HG03095 (cell line): ENCODE data around the gene PTPN3.

Experiments used
- ATAC-seq: cut with Tn5 transposase; IDR thresholded peaks from one replicate; pipeline ENCODE4 v1.9.1; 2021; ENCODE audit warnings: moderate library complexity; ENCODE audit not compliant: unreplicated experiment

PTPN3 gene

GRCh38 chr9:109428854-109429253 lies 69.3 kb downstream of the PTPN3 start:
- no peak for ATAC-seq

- ATAC-seq, result no peak
Observed at GRCh38 chr9:109427886-109428285, 70.2 kb downstream of the PTPN3 start.

- no peak for ATAC-seq
Observed at GRCh38 chr9:109426626-109427402, 71.3 kb downstream of the PTPN3 start.

- no peak for ATAC-seq
Observed at GRCh38 chr9:109424618-109425017, 73.5 kb downstream of the PTPN3 start.

- ATAC-seq, result no peak
Observed at GRCh38 chr9:109423877-109424276, 74.2 kb downstream of the PTPN3 start.

- ATAC-seq, result peak; percentile 74
Observed at GRCh38 chr9:109422641-109423040, 75.5 kb downstream of the PTPN3 start.

GRCh38 chr9:109421026-109421970 lies 76.8 kb downstream of the PTPN3 start:
- no peak for ATAC-seq

- ATAC-seq, result no peak
Observed at GRCh38 chr9:109419531-109419930, 78.6 kb downstream of the PTPN3 start.

- peak; percentile 36 for ATAC-seq
Observed at GRCh38 chr9:109418827-109419226, 79.3 kb downstream of the PTPN3 start.

- ATAC-seq, result no peak
Observed at GRCh38 chr9:109417585-109418544, 80.2 kb downstream of the PTPN3 start.

- ATAC-seq, result no peak
Observed at GRCh38 chr9:109417054-109417453, 81.1 kb downstream of the PTPN3 start.

- ATAC-seq, result peak; percentile 53
Observed at GRCh38 chr9:109416135-109416706, 81.9 kb downstream of the PTPN3 start.

- no peak for ATAC-seq
Observed at GRCh38 chr9:109414125-109414785, 83.9 kb downstream of the PTPN3 start.

GRCh38 chr9:109411798-109412352 lies 86.2 kb downstream of the PTPN3 start:
- peak; percentile 31 for ATAC-seq

GRCh38 chr9:109411069-109411761 lies 86.9 kb downstream of the PTPN3 start:
- ATAC-seq, result peak; percentile 81

GRCh38 chr9:109409773-109410397 lies 88.2 kb downstream of the PTPN3 start:
- no peak for ATAC-seq

GRCh38 chr9:109408759-109409462 lies 89.2 kb downstream of the PTPN3 start:
- ATAC-seq, result no peak

- ATAC-seq, result no peak
Observed at GRCh38 chr9:109403766-109404320, 94.3 kb downstream of the PTPN3 start.
